ENCODE results near the gene MRPL48. TPM values are rescaled to one million over a fixed set of nuclear protein-coding genes. Genes with fewer than 3 reads are reported as not detected.

The MRPL48 gene
- total RNA-seq, 1 donor from 2014 or later, result 26.4 TPM

DNA sequence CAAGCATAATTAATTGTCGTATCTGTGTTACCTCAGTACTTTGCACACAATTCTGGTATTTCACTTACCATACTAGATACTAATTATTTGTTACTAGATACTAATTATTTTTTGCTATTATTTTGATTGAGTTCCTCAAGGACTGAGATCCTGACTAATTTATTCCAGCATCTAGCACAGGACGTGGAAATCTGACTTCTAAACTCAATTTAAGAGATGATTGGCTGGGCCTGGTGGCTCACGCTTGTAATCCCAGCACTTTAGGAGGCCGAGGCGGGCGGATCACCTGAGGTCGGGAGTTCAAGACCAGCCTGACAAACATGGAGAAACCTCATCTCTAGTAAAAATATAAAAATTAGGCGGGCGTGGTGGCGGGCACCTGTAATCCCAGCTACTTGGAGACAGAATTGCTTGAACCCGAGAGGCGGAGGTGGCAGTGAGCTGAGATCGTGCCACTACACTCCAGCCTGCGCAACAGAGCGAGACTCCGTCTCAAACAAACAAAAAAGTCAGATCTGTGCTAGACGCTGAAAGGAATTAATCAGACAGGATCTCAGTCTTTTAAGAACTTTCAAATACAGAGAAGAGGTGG is 527 bp upstream of the MRPL48 start:
- DNase-seq (ENCODE audit: extremely low spot score, unreplicated experiment), result no peak
- Mint-ChIP-seq H3K9me3 (ENCODE audit: unreplicated experiment) (no peaks in the 10 kb centered on the region), H3K27me3 (ENCODE audit: unreplicated experiment) (no peaks in the 10 kb centered on the region), H3K4me1 (ENCODE audit: unreplicated experiment) (peaks cover 18% of the 10 kb centered on the region), H3K27ac (ENCODE audit: unreplicated experiment) (peak overlapping the region; percentile 98), H3K4me3 (ENCODE audit: unreplicated experiment) (peak overlapping the region; percentile 99), H3K36me3 (ENCODE audit: unreplicated experiment) (peaks cover 3% of the 10 kb centered on the region)
- TF ChIP-seq, protein P1, sequence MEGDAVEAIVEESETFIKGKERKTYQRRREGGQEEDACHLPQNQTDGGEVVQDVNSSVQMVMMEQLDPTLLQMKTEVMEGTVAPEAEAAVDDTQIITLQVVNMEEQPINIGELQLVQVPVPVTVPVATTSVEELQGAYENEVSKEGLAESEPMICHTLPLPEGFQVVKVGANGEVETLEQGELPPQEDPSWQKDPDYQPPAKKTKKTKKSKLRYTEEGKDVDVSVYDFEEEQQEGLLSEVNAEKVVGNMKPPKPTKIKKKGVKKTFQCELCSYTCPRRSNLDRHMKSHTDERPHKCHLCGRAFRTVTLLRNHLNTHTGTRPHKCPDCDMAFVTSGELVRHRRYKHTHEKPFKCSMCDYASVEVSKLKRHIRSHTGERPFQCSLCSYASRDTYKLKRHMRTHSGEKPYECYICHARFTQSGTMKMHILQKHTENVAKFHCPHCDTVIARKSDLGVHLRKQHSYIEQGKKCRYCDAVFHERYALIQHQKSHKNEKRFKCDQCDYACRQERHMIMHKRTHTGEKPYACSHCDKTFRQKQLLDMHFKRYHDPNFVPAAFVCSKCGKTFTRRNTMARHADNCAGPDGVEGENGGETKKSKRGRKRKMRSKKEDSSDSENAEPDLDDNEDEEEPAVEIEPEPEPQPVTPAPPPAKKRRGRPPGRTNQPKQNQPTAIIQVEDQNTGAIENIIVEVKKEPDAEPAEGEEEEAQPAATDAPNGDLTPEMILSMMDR (IDR thresholded peaks at IDR 0.05), result no peak

DNA sequence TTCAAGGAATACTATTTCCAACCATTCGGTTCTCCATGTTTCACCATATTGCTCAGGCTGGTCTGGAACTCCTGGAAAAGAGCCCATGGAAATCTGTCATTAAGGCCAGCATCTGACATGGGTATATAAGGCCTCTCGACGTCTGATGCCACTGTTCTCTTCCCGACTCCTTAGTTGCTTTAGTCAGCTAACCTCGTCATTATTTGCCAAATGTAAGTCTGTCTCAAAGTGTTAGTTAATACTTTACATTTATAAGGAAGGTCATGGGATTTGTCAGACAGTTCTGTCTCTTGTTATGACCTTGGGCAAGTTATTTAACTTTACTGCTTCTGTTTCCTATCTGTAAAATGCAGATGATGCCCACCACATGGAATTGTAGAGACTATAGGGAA is 1.6 kb downstream of the MRPL48 start:
- TF ChIP-seq, protein P1 (IDR thresholded peaks at IDR 0.05), result no peak
- no peak for DNase-seq (ENCODE audit: extremely low spot score, unreplicated experiment)
- H3K27ac Mint-ChIP-seq (ENCODE audit: unreplicated experiment), result peak overlapping the region; percentile 63
- no peaks in the 10 kb centered on the region for H3K27me3 Mint-ChIP-seq (ENCODE audit: unreplicated experiment)
- H3K36me3 Mint-ChIP-seq (ENCODE audit: unreplicated experiment), result peaks cover 3% of the 10 kb centered on the region
- H3K4me3 Mint-ChIP-seq (ENCODE audit: unreplicated experiment), result no peak overlapping the region
- H3K4me1 Mint-ChIP-seq (ENCODE audit: unreplicated experiment), result peaks cover 18% of the 10 kb centered on the region
- H3K9me3 Mint-ChIP-seq (ENCODE audit: unreplicated experiment), result no peaks in the 10 kb centered on the region

- peaks cover 4% of the 10 kb centered on the region for H3K36me3 Mint-ChIP-seq (ENCODE audit: unreplicated experiment)
- peaks cover 15% of the 10 kb centered on the region for H3K4me1 Mint-ChIP-seq (ENCODE audit: unreplicated experiment)
- H3K27me3 Mint-ChIP-seq (ENCODE audit: unreplicated experiment), result no peaks in the 10 kb centered on the region
- TF ChIP-seq, protein P1 (IDR thresholded peaks at IDR 0.05), result no peak
- no peak overlapping the region for H3K27ac Mint-ChIP-seq (ENCODE audit: unreplicated experiment)
- no peaks in the 10 kb centered on the region for H3K9me3 Mint-ChIP-seq (ENCODE audit: unreplicated experiment)
- DNase-seq (ENCODE audit: extremely low spot score, unreplicated experiment), result no peak
- no peak overlapping the region for H3K4me3 Mint-ChIP-seq (ENCODE audit: unreplicated experiment)
Measured at GRCh38 chr11:73792584-73792983, 4.9 kb downstream of the MRPL48 start.

GRCh38 chr11:73795925-73796632 is 8.4 kb downstream of the MRPL48 start:
- Mint-ChIP-seq H3K27me3 (ENCODE audit: unreplicated experiment) (no peaks in the 10 kb centered on the region), H3K36me3 (ENCODE audit: unreplicated experiment) (peaks cover 6% of the 10 kb centered on the region), H3K4me3 (ENCODE audit: unreplicated experiment) (no peak overlapping the region), H3K9me3 (ENCODE audit: unreplicated experiment) (no peaks in the 10 kb centered on the region), H3K4me1 (ENCODE audit: unreplicated experiment) (peaks cover 3% of the 10 kb centered on the region), H3K27ac (ENCODE audit: unreplicated experiment) (no peak overlapping the region)
- TF ChIP-seq, protein P1 (IDR thresholded peaks at IDR 0.05), result no peak
- DNase-seq (ENCODE audit: extremely low spot score, unreplicated experiment), result no peak

- Mint-ChIP-seq H3K4me3 (ENCODE audit: unreplicated experiment) (no peak overlapping the region), H3K36me3 (ENCODE audit: unreplicated experiment) (peaks cover 4% of the 10 kb centered on the region), H3K9me3 (ENCODE audit: unreplicated experiment) (no peaks in the 10 kb centered on the region), H3K27ac (ENCODE audit: unreplicated experiment) (no peak overlapping the region), H3K27me3 (ENCODE audit: unreplicated experiment) (no peaks in the 10 kb centered on the region), H3K4me1 (ENCODE audit: unreplicated experiment) (peaks cover 3% of the 10 kb centered on the region)
- TF ChIP-seq, protein P1 (IDR thresholded peaks at IDR 0.05), result no peak
- no peak for DNase-seq (ENCODE audit: extremely low spot score, unreplicated experiment)
Measured at GRCh38 chr11:73797457-73797856, 9.8 kb downstream of the MRPL48 start.

Measured in osteocyte (in vitro differentiated cells).